ENCODE measurements around the gene IER3.
A peak's percentile ranks its signal among the peaks of the same experiment; 100 is the strongest.
"Not testable (repeated sequence)": the region's sequence is repeated elsewhere in the genome, so short reads cannot be mapped to it uniquely, and the experiment has no call there.

The IER3 gene

GRCh38 chr6:30767944-30768301, 23.6 kb upstream of the IER3 start:
- no peak for DNase-seq

- DNase-seq, result no peak
Observed at GRCh38 chr6:30767158-30767943, 23.0 kb upstream of the IER3 start.

GRCh38 chr6:30766461-30767157, 22.3 kb upstream of the IER3 start:
- DNase-seq, result no peak

- not testable (repeated sequence) for DNase-seq
Observed at GRCh38 chr6:30765495-30765894, 21.1 kb upstream of the IER3 start.

GRCh38 chr6:30764490-30765043, 20.2 kb upstream of the IER3 start:
- DNase-seq, result not testable (repeated sequence)

- peak; percentile 67 for DNase-seq
Observed at GRCh38 chr6:30763618-30764489, 19.5 kb upstream of the IER3 start.

- DNase-seq, result no peak
Observed at GRCh38 chr6:30763155-30763617, 18.8 kb upstream of the IER3 start.

GRCh38 chr6:30761791-30762429, 17.6 kb upstream of the IER3 start:
- DNase-seq, result no peak

- no peak for DNase-seq
Observed at GRCh38 chr6:30760549-30760948, 16.2 kb upstream of the IER3 start.

- peak; percentile 44 for DNase-seq
Observed at GRCh38 chr6:30759575-30760239, 15.4 kb upstream of the IER3 start.

GRCh38 chr6:30757261-30757904, 13.0 kb upstream of the IER3 start:
- no peak for DNase-seq

GRCh38 chr6:30756405-30757003, 12.2 kb upstream of the IER3 start:
- DNase-seq, result not testable (repeated sequence)

- no peak for DNase-seq
Observed at GRCh38 chr6:30754631-30755030, 10.3 kb upstream of the IER3 start.

- DNase-seq, result peak; percentile 74
Observed at GRCh38 chr6:30752157-30752927, 8.0 kb upstream of the IER3 start.

- no peak for DNase-seq
Observed at GRCh38 chr6:30750379-30750668, 6.0 kb upstream of the IER3 start.

GRCh38 chr6:30749554-30750378, 5.4 kb upstream of the IER3 start:
- no peak for DNase-seq

GRCh38 chr6:30748851-30749540, 4.6 kb upstream of the IER3 start:
- DNase-seq, result no peak

- DNase-seq, result no peak
Observed at GRCh38 chr6:30747902-30748769, 3.8 kb upstream of the IER3 start.

Measured in eye (tissue), 1 donor.